Uterus (tissue), 2 donors: ENCODE results near the gene SLC46A2.

Experiments used
- POLR2A ChIP-seq, 2 donors: fragments of 450-650 bp; IDR thresholded peaks; one replicate each; pipeline ENCODE4 v1.6.1; 2016; ENCODE audit warnings: antibody characterized with exemption in 2 of 2, mild to moderate bottlenecking in 1 of 2, moderate library complexity in 1 of 2
- TF ChIP-seq, protein P1 (sequence below), 4 experiments: fragments of 200-600 bp in 2 of 4; fragments of 450-650 bp in 2 of 4; sonication (generic) in 2 of 4; IDR thresholded peaks; one replicate each; pipeline ENCODE4 v1.5.1; 2016 to 2019; ENCODE audit warnings: antibody characterized with exemption in 4 of 4, mild to moderate bottlenecking in 2 of 4, moderate library complexity in 1 of 4

DNA sequence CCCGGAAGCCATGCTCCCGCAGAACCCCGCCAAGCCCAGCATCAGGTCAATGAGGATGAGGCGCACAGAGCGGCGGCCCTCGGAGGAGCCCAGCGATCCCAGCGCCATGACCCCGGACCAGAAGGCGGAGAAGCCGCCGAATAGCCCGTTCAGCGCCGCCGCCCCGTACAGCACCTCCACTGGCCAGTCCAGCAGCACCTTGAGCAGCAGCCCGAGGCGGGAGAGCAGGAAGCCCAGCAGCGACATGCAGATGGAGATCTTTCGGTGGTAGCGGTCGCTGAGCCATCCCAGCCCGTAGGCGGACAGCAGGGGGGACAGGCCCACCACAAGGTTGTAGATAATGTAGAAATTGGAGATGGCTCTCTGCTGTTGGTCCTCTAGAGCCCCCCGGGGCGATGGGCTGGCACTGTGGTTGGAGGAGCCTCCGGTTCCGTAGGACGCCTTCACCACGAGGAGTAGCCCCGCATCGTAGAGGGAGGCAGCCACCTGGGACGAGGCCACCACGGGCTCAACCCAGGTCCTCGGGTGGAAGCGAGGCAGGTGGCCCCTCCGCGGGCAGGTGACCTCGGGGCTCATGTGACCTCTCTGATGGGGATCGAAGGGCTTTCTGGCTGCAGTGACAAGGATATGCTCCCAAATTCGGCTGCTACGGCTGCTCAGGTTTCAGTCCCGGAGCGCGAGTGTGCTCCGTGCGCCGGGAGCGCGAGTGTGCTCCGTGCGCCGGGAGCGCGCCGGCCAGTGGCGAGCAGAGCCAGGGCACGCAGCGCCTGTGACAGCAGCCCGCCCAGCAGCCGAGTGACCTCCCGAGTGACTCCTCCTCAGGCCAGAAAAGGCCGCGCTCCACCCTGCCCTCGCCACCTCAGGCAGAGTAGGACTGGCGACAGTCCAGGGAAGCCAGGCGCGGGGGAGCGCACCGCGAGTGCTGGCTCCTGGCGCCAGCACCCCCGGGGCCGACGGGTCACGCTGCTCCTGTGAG lies at the start of gene SLC46A2:
- TF ChIP-seq, protein P1, sequence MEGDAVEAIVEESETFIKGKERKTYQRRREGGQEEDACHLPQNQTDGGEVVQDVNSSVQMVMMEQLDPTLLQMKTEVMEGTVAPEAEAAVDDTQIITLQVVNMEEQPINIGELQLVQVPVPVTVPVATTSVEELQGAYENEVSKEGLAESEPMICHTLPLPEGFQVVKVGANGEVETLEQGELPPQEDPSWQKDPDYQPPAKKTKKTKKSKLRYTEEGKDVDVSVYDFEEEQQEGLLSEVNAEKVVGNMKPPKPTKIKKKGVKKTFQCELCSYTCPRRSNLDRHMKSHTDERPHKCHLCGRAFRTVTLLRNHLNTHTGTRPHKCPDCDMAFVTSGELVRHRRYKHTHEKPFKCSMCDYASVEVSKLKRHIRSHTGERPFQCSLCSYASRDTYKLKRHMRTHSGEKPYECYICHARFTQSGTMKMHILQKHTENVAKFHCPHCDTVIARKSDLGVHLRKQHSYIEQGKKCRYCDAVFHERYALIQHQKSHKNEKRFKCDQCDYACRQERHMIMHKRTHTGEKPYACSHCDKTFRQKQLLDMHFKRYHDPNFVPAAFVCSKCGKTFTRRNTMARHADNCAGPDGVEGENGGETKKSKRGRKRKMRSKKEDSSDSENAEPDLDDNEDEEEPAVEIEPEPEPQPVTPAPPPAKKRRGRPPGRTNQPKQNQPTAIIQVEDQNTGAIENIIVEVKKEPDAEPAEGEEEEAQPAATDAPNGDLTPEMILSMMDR (IDR thresholded peaks at IDR 0.05) = no peak
- TF ChIP-seq POLR2A (IDR thresholded peaks at IDR 0.05) = no peak
